ENCODE results near the gene EDN1. TPM values are rescaled to one million over a fixed set of nuclear protein-coding genes. Genes with fewer than 3 reads are reported as not detected.

EDN1 gene
- total RNA-seq, 1 donor from 2014 or later = 64.4 TPM

DNA sequence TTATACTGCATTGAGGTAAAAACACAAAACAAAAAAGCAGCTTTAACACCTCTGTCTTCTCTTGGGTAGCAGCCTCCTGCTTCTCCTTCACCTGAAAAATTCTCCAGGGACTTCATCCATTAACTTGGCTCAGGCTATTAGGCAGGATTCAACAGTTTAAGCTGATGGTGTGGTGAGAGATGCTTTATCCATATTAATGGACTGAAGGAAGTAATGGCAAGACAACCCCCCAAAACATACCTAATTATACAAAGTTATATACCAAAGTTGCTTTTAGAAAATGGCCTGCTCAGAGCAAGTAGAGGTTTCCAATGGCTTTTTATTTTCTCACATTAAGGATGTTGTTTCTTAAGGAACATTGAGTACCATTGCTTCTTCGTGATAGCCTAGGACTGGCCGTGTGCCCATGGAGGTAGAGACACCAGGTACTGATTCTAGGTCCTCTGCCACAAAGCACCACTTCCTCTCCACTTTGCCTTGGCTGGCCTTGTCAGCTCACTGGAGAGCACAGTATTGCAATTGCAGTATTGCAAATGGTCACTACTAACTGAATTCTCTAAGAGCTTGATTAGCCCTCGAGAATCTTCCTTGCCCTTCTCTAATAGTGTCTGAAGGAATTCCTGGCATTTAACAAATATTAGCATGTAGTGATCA, 7.3 kb downstream of the EDN1 start:
- H3K27me3 Mint-ChIP-seq (ENCODE audit: low read depth, unreplicated experiment) = no peaks in the 10 kb centered on the region
- no peak overlapping the region for H3K9ac ChIP-seq (ENCODE audit: low read length)
- no peak overlapping the region for H2AFZ ChIP-seq (ENCODE audit: low read depth, low read length)
- no peak overlapping the region for H3K4me3 ChIP-seq (ENCODE audit: insufficient read depth, low read depth, low read length)
- peaks cover 27% of the 10 kb centered on the region for H3K4me1 Mint-ChIP-seq (ENCODE audit: low read depth, unreplicated experiment)
- TF ChIP-seq EZH2 (IDR thresholded peaks at IDR 0.05; ENCODE audit: insufficient read depth, low read length) = no peak
- DNase-seq (ENCODE audit: low read depth) (no peak), FAIRE-seq (no peak)
- H3K79me2 ChIP-seq (ENCODE audit: insufficient read depth, low read length) = peaks cover 5% of the 10 kb centered on the region
- H3K4me2 ChIP-seq (ENCODE audit: low read length) = no peak overlapping the region
- H3K27ac Mint-ChIP-seq (ENCODE audit: unreplicated experiment) = no peak overlapping the region
- peaks cover 2% of the 10 kb centered on the region for H3K9me3 Mint-ChIP-seq (ENCODE audit: unreplicated experiment)
- no peaks in the 10 kb centered on the region for H3K27me3 ChIP-seq (ENCODE audit: insufficient read depth, low read length)
- peaks cover 12% of the 10 kb centered on the region for H3K36me3 Mint-ChIP-seq (ENCODE audit: low read depth, unreplicated experiment)
- H4K20me1 ChIP-seq (ENCODE audit: insufficient read depth, low read length) = peaks cover 7% of the 10 kb centered on the region
- H3K27ac ChIP-seq (ENCODE audit: low read depth, low read length) = no peak overlapping the region
- no peaks in the 10 kb centered on the region for H3K9me3 ChIP-seq (ENCODE audit: insufficient read depth, low read depth, low read length)
- H3K4me3 Mint-ChIP-seq (ENCODE audit: unreplicated experiment) = no peak overlapping the region
- H3K36me3 ChIP-seq (ENCODE audit: insufficient read depth, low read length) = peaks cover 33% of the 10 kb centered on the region
- peaks cover 21% of the 10 kb centered on the region for H3K4me1 ChIP-seq (ENCODE audit: insufficient read depth, low read length)

DNA sequence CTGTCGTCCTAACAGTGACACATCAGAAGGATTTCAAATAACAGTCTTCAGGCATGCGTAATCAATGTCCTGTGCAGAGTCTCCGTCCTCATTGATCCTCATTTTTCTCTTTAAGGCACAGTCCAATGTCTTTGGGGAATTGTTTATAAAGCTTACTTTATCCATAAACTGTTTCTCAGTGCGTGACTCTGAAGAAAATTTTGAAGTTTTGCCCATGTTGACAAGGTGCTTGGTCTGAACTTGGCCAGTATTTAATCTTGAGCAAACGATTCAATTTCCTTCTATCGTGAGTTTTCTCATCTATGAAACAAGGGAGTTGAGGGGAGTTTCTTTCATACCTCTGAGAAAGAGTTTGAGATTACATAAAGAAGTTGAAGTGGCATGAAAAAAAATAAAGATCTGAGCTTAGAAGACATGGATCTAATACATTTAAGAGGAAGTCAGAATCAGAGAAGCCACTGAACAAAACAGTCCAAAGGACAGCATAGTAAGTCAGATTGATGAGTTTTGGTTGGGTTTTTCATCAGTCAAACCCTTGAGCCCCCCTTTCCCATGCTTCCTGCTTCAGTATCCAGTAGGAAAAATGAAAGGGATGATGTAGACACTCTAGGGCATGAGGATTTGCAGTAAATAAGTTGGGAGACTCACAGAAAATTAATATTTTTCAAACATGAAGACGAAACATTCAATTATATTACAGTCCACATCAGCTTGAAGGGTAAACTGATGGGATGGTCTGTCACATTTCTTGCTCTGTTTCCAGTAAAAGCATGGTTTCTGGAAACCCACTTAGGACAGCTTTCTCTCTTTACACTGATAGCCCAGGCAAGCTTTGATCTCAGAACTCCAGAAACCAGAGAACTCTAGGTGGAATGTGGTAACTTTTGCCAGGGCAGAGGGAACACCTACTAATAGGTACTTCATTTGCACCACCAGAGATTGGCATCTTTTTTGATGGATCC, 8.1 kb downstream of the EDN1 start:
- Mint-ChIP-seq H3K27me3 (ENCODE audit: low read depth, unreplicated experiment) (no peaks in the 10 kb centered on the region), H3K4me1 (ENCODE audit: low read depth, unreplicated experiment) (peaks cover 24% of the 10 kb centered on the region), H3K27ac (ENCODE audit: unreplicated experiment) (no peak overlapping the region), H3K36me3 (ENCODE audit: low read depth, unreplicated experiment) (peaks cover 12% of the 10 kb centered on the region), H3K9me3 (ENCODE audit: unreplicated experiment) (peaks cover 2% of the 10 kb centered on the region), H3K4me3 (ENCODE audit: unreplicated experiment) (no peak overlapping the region)
- H3K4me1 ChIP-seq (ENCODE audit: insufficient read depth, low read length) = peaks cover 13% of the 10 kb centered on the region
- no peak overlapping the region for H3K4me2 ChIP-seq (ENCODE audit: low read length)
- TF ChIP-seq, protein P1, sequence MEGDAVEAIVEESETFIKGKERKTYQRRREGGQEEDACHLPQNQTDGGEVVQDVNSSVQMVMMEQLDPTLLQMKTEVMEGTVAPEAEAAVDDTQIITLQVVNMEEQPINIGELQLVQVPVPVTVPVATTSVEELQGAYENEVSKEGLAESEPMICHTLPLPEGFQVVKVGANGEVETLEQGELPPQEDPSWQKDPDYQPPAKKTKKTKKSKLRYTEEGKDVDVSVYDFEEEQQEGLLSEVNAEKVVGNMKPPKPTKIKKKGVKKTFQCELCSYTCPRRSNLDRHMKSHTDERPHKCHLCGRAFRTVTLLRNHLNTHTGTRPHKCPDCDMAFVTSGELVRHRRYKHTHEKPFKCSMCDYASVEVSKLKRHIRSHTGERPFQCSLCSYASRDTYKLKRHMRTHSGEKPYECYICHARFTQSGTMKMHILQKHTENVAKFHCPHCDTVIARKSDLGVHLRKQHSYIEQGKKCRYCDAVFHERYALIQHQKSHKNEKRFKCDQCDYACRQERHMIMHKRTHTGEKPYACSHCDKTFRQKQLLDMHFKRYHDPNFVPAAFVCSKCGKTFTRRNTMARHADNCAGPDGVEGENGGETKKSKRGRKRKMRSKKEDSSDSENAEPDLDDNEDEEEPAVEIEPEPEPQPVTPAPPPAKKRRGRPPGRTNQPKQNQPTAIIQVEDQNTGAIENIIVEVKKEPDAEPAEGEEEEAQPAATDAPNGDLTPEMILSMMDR (IDR thresholded peaks at IDR 0.05; ENCODE audit: insufficient read depth, low read depth, low read length) = no peak
- no peak for TF ChIP-seq EZH2 (IDR thresholded peaks at IDR 0.05; ENCODE audit: insufficient read depth, low read length)
- H4K20me1 ChIP-seq (ENCODE audit: insufficient read depth, low read length) = peaks cover 3% of the 10 kb centered on the region
- no peak for DNase-seq (ENCODE audit: low read depth)
- H3K79me2 ChIP-seq (ENCODE audit: insufficient read depth, low read length) = no peaks in the 10 kb centered on the region
- H3K27ac ChIP-seq (ENCODE audit: low read depth, low read length) = no peak overlapping the region
- no peaks in the 10 kb centered on the region for H3K9me3 ChIP-seq (ENCODE audit: insufficient read depth, low read depth, low read length)
- no peak overlapping the region for H3K9ac ChIP-seq (ENCODE audit: low read length)
- FAIRE-seq = no peak
- no peak overlapping the region for H3K4me3 ChIP-seq (ENCODE audit: insufficient read depth, low read depth, low read length)
- peaks cover 31% of the 10 kb centered on the region for H3K36me3 ChIP-seq (ENCODE audit: insufficient read depth, low read length)
- no peaks in the 10 kb centered on the region for H3K27me3 ChIP-seq (ENCODE audit: insufficient read depth, low read length)
- H2AFZ ChIP-seq (ENCODE audit: low read depth, low read length) = no peak overlapping the region

DNA sequence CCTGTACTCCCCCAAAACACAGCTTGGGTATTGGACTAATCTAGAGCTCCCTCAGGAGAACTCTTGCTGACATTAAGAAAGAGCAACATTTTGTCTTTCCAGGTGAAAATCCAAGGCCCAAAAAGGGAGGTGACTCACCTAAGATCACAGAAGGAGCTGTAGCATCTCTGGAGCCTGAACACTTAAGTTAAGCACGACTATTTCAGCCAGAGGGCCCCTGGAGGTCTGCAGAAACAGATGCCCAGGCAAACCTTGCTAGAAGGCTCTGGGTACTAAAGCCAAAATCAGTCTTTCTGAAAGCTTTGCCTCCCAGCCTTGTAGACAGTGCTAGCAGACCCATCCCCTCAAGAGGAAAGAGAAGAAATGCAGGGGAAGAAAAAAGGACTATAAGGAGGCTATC, 8.8 kb downstream of the EDN1 start:
- H3K27me3 Mint-ChIP-seq (ENCODE audit: low read depth, unreplicated experiment) = no peaks in the 10 kb centered on the region
- H3K79me2 ChIP-seq (ENCODE audit: insufficient read depth, low read length) = no peaks in the 10 kb centered on the region
- no peak overlapping the region for H3K9ac ChIP-seq (ENCODE audit: low read length)
- H3K27ac ChIP-seq (ENCODE audit: low read depth, low read length) = no peak overlapping the region
- peaks cover 12% of the 10 kb centered on the region for H3K4me1 ChIP-seq (ENCODE audit: insufficient read depth, low read length)
- DNase-seq (ENCODE audit: low read depth) (no peak), FAIRE-seq (no peak)
- H3K36me3 ChIP-seq (ENCODE audit: insufficient read depth, low read length) = peaks cover 24% of the 10 kb centered on the region
- no peak overlapping the region for H3K4me3 Mint-ChIP-seq (ENCODE audit: unreplicated experiment)
- H3K9me3 ChIP-seq (ENCODE audit: insufficient read depth, low read depth, low read length) = no peaks in the 10 kb centered on the region
- H3K9me3 Mint-ChIP-seq (ENCODE audit: unreplicated experiment) = peaks cover 2% of the 10 kb centered on the region
- H3K4me2 ChIP-seq (ENCODE audit: low read length) = no peak overlapping the region
- peaks cover 3% of the 10 kb centered on the region for H4K20me1 ChIP-seq (ENCODE audit: insufficient read depth, low read length)
- no peaks in the 10 kb centered on the region for H3K27me3 ChIP-seq (ENCODE audit: insufficient read depth, low read length)
- no peak overlapping the region for H2AFZ ChIP-seq (ENCODE audit: low read depth, low read length)
- no peak overlapping the region for H3K4me3 ChIP-seq (ENCODE audit: insufficient read depth, low read depth, low read length)
- TF ChIP-seq, protein P1 (IDR thresholded peaks at IDR 0.05; ENCODE audit: insufficient read depth, low read depth, low read length) = no peak
- TF ChIP-seq EZH2 (IDR thresholded peaks at IDR 0.05; ENCODE audit: insufficient read depth, low read length) = no peak
- H3K36me3 Mint-ChIP-seq (ENCODE audit: low read depth, unreplicated experiment) = peaks cover 12% of the 10 kb centered on the region
- H3K4me1 Mint-ChIP-seq (ENCODE audit: low read depth, unreplicated experiment) = peaks cover 22% of the 10 kb centered on the region
- no peak overlapping the region for H3K27ac Mint-ChIP-seq (ENCODE audit: unreplicated experiment)

Measured in astrocyte (in vitro differentiated cells and primary cell).